ENCODE measurements around the gene BCAS3.
"Not testable (repeated sequence)": the region's sequence is repeated elsewhere in the genome, so short reads cannot be mapped to it uniquely, and the experiment has no call there.

BCAS3 gene

DNA sequence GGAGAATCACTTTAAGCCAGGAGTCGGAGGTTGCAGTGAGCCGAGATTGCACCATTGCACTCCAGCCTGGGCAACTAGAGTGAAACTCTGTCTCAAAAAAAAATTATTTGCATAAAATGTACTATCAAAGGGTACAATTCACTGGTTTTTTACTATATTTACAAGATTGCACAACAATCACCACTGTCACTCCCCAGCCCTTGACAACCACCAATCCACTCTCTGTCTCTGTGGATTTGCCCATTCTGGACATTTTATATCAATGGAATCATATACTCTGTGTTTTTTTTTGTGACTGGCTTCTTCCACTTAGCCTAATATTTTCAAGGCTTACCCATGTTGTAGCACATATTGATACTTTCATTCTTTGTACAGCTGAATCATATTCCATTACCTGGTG lies 740.8 kb downstream of the BCAS3 start:
- FAIRE-seq, result no peak

GRCh38 chr17:61419496-61420046 lies 741.9 kb downstream of the BCAS3 start:
- FAIRE-seq, result no peak

GRCh38 chr17:61420052-61420451 lies 742.4 kb downstream of the BCAS3 start:
- FAIRE-seq, result no peak

GRCh38 chr17:61420745-61421398 lies 743.2 kb downstream of the BCAS3 start:
- no peak for FAIRE-seq

- no peak for FAIRE-seq
Observed at GRCh38 chr17:61421460-61421859, 743.8 kb downstream of the BCAS3 start.

- no peak for FAIRE-seq
Observed at GRCh38 chr17:61422116-61422799, 744.6 kb downstream of the BCAS3 start.

GRCh38 chr17:61422869-61423268 lies 745.2 kb downstream of the BCAS3 start:
- FAIRE-seq, result no peak

GRCh38 chr17:61423967-61424649 lies 746.5 kb downstream of the BCAS3 start:
- no peak for FAIRE-seq

- no peak for FAIRE-seq
Observed at GRCh38 chr17:61425682-61426481, 748.2 kb downstream of the BCAS3 start.

DNA sequence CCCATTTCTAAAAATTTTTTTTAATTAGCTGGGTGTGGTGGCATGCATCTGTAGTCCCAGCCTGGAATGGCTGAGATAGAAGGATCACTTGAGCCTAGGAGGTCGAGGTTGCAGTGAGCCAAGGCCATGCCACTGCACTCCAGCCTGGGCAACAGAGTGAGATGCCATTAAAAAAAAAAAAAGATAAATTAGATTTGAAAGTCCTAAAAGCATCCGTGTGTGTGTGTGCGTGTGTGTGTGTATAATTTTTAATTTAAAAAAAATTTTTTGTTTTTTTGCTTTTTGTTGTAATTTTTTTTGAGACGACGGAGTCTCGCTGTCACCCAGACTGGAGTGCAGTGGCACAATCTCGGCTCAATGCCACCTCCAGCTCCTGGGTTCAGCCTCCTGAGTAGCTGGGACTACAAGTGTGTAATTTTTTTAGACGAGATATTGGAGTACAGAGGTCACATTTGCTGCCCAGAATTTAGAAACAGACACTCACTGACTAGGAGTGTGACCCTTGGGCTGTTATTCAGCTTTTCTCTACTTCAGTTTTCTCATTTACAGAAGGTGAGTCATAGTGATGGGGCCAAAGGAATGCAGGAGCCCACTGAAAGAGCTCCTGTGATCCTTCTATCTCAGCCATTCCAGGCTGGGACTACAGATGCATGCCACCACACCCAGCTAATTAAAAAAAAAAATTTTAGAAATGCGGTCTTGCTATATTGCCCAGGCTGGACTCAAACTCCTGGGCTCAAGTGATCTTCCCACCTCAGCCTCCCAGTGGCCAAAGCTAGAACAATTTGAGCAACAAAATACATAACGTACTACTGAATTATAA lies 749.0 kb downstream of the BCAS3 start:
- FAIRE-seq, result no peak

DNA sequence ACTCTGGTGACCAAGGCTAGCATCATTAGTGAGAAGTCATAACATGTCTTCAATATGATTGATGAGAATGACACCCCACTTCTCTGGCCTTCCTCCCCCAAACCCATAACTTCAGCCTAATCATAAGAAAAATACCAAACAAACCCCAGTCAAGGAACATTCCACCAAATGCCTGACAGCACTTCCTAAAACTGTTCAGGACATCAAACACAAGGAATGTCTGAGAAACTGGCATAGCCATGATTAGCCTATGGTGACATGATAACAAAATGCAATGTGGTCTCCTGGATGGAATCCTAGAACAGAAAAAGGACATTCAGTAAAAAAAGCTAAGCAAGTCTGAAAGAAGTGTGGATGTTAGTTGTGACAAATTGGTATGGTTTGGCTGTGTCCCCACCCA lies 749.9 kb downstream of the BCAS3 start:
- no peak for FAIRE-seq

DNA sequence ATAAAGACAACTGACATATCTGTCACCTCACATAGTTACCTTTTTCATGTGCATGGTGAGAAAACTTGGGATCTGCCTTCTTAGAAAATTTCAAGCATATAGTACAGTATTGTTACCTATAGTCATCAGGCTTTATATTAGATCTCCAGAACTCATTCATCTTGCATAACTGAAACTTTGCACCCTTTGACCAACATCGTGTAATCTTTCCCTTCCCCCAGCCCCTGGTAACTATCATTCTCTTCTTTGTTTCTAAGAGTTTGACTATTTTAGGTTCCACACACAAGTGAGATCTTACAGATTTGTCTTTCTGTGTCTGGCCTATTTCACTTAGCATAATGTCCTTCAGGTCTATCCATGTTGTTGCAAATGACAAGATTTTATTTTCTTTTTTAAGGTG lies 751.6 kb downstream of the BCAS3 start:
- no peak for FAIRE-seq

GRCh38 chr17:61429831-61430230 lies 752.2 kb downstream of the BCAS3 start:
- FAIRE-seq, result not testable (repeated sequence)

- no peak for FAIRE-seq
Observed at GRCh38 chr17:61431594-61432311, 754.1 kb downstream of the BCAS3 start.

GRCh38 chr17:61436273-61436672 lies 758.6 kb downstream of the BCAS3 start:
- no peak for FAIRE-seq

DNA sequence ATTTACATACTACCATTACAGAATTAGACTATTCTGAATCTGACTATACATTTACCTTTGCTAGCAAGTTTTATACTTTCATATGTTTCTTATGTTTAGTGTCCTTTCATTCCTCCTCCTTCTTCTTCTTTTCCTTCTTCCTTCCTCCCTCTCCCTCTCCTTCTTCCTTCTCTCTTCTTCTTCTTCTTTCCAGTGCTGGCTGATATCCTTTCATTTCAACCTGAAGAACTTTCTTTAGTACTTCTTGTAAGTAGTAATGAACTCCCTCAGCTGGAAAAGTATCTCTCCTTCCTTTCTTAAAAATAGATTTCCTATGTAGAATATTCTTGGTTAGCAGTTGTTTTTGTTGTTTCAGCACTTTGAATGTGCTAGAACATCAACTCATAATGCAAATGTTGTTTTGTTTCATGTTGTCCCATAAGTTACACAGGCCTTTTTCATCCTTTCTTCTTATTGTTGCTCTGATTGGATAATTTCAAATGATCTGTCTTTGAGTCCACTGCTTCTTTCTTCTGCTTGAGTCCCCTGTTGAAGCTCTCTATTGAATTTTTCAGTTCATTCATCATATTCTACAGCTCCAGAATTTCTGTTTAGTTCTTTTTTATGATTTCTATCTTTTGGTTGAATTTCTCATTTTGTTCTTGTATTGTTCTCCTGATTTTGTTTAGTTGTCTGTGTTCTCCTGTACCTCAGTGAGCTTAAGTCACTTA lies 759.5 kb downstream of the BCAS3 start:
- no peak for FAIRE-seq

DNA sequence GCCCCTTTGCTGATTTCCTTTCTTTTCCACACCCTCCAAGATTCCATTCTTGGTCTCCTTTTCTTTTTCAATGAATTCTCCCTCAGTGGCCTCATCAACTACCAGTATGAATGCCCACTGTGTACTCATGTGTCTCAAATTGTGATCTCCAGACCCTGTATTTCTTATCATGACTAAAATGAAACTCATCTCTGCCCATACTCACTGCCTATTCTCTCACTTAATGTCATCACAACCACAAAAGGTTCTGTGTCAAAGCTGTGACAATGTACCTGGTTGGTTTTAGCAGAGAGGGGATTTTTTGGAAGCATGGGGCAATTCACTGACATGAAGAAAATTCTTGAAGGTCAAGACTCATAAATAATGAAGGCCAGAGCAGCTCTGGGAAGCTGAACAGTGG lies 763.0 kb downstream of the BCAS3 start:
- FAIRE-seq, result no peak

- not testable (repeated sequence) for FAIRE-seq
Observed at GRCh38 chr17:61441507-61441906, 763.9 kb downstream of the BCAS3 start.

DNA sequence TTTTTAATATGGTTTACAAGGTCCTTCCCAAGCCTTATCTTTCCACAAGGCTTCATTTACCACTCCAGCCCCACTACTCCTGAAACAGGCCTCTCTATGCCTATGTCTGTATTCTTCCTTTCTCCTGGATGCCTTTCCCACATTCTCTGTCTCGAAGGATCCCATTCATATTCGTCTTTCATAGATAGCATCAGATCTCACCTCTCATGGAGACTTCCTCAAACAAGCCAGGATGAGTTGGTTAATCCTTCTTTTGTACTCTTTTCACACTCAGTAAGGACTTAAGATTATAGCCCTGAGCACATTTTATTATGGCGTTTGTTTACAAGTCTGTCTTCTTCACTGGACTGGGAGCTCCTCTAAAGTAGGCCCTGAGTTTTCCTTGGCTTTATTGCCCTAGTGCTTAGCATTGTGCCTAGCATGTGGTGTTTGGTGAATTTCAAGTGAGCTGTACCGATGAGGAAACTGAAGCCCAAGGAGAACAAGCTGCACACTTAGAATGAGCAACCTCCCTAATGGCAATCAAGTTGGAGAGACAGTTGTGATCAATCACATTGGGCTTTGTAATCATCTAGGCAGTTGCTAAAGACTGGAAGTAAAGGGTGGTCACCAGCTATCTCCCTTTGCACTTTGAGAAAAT lies 764.6 kb downstream of the BCAS3 start:
- no peak for FAIRE-seq
